G401.6 (cell line): ENCODE results near the gene PARP16.
"Not testable (repeated sequence)": the region's sequence is repeated elsewhere in the genome, so short reads cannot be mapped to it uniquely, and the experiment has no call there.

Experiments used
- FAIRE-seq: peaks from 2 replicates; lab custom pipeline; 2012; peaks lifted over from hg19 to GRCh38; lab: Jason Lieb, UNC

Gene PARP16

DNA sequence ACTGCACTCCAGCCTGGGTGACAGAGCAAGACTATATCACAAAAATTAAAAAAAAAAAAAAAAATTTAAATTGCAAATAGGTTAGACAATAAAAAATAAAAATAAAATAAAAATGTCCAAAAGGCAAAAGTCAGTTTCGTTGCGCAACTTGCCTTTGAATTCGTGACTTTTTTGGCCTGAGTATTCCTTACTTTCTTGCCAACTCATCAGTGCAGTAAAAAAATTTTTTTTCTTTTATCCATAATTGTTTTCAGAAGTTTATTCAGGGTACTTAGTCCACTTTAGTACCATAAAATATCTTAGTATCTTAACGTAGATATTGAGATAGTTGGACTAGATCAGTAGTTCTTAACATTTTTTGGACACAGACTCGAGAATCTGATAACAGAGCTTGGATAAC lies 53.0 kb downstream of the PARP16 start:
- FAIRE-seq = no peak

DNA sequence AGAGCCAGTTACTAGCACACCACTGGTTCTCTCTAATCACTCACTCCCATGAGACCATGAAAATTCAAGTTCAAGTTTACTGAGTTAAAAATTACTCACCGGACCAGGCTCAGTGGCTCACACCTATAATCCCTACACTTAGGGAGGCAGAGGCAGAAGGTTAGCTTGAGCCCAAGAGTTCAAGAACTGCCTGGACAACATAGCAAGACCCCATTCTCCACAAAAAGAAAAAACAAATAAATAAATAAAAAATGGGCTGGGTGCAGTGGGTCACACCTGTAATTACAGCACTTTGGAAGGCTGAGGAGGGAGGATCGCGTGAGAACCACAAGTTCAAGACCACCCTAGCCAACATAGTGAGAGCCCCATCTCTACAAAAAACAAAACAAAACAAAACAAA lies 54.2 kb downstream of the PARP16 start:
- FAIRE-seq = no peak

DNA sequence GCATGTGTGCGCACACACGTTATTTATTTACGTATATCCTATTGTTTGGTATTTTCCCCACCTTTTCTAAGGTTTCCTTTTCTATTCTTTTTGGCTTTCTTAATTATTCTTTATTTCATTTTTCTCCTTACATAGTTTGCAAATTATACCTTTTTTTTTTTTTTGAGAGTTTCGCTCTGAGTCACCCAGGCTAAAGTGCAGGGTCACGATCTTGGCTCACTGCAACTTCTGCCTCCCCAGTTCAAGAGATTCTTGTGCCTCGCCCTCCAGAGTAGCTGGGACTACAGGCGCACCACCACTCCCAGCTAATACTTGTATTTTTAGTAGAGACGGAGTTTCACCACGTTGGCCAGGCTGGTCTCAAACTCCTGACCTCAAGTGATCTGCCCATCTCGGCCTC lies 55.4 kb downstream of the PARP16 start:
- no peak for FAIRE-seq

DNA sequence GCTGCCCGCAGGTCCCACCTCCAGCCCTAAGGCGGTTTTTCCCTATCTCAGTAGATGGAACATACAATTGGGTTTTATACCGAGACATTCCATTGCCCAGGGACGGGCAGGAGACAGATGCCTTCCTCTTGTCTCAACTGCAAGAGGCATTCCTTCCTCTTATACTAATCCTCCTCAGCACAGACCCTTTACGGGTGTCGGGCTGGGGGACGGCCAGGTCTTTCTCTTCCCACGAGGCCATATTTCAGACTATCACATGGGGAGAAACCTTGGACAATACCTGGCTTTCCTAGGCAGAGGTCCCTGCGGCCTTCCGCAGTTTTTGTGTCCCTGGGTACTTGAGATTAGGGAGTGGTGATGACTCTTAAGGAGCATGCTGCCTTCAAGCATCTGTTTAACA lies 59.8 kb downstream of the PARP16 start:
- not testable (repeated sequence) for FAIRE-seq

DNA sequence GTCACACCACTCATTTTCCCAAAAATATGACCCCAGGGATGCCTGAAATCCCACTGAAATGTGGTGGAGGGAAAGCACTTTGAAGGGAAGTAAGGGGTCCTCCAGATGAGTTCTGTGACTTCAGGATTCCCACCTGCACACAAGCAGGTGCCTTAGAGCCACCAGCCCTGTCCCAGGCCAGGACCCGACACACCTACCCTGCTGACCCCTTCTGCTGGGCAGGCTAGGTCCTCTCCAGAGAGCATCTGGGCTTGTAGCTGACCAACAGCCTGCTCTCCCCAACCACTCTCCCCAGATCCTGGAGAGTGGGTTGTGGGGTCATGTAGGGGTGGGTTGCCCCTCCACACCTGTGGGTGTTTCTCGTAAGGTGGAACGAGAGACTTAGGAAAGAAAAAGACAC lies 60.5 kb downstream of the PARP16 start:
- FAIRE-seq = no peak

DNA sequence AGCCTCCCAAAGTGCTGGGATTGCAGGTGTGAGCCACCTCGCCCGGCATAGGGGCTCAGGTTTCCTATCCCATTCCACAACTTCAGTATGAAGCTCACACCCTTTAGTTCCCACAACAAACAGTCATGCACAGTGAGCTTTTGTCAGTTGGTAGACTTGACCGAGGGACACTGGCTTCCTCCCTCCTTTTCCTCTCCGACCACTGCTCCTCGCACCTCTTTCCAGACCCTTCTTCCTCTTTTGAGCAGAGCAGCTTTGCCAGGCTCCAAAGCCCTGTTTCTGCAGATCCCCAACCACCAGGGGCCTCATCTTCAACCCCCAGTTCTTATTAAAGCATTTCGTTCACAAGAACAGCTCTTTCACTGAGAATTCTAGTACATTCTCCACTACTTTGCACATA lies 62.7 kb downstream of the PARP16 start:
- no peak for FAIRE-seq

DNA sequence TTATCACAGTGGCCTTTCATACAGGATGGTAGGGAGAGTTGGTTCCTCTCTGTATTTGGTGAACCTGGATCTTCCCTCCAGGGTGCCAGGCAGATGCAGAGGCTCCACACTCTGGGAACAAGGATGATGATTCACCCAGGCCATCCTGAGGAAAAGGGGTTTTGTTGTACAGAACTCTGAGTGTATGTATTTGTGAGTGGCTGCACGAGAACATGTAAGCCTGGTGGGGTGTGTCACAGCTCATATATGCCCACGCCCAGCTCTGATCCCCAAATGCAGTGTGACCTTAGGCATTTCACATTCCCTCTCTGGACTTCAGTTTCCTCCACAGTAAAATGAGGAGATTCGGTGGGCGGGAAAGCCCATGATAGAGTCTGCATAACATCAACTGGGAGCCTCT lies 63.8 kb downstream of the PARP16 start:
- FAIRE-seq = no peak

DNA sequence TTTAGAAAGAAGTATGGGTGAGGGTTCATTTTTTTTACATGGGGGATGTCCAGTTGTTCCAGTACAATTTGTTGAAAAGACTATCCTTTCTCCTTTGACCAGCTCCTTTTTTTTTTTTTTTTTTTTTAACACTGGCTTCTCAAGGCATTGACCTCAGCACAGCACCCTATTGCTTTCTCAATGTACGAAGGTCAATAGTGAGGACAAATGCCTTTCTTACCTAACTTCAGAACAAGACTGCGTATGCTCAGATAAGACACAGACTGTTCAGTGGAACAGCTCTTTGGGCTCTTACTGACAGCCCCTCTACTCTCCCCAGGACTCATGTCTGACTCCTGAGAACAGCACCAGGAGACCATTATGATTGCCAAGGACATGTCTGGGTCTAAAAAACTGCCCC lies 65.0 kb downstream of the PARP16 start:
- FAIRE-seq = no peak

DNA sequence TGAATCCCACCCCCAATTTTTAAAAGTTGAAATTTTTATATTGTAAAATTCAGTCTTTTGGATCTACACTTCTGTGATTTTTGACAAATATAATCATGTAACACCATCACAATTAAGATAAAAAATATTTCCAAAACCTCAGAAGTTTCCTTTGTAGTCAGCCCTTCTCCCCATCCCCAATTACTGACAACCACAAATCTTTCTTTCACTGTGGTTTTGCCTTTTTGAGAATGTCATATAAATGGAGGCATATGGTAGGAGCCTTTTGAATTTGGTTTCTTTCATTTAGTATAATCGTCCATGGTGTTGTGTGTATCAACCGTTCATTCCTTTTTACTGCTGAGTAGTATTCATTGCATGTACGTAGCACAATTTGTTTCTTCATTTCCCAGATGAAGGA lies 67.5 kb downstream of the PARP16 start:
- FAIRE-seq = no peak

DNA sequence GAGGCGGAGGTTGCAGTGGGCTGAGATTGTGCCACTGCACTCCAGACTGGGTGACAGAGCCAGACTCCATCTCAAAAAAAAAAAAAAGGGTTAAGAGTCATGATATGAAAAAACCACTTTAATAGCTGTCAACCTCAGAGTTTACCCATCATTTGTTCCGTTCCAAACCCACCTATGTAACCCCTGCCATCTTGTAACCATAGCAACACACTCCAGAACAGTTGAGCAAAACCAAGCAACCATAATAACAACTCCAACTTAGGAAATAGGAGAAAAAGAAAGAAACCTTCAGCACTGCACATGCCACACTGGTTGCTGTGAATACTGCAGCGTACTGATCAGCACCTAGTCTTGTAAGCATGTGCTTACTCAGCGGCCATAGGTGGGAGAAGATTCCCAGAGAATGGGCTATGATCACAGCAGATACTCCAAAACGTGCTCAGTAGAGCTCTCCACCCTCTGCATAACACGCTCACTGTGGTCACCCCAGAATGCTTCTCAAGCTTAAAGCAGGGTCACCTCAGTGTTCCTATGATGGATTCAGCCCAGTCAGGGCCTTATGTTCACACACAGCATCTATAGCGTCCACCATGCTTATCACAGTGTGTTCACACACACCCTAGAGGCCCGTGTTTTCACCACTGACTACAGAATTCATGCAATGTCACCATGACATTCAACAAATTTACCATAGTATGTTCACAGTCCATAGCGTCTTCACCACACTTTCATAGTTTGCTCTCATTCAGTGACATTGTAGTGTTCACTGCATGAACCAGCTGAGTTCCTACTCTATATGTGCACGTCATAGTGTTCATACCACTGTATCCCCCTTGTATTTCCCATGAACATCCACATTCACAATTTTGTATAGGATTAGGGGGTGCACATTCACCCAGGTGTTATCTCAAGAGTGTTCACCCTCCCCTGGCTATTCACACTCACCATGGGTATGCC lies 68.9 kb downstream of the PARP16 start:
- FAIRE-seq = no peak

DNA sequence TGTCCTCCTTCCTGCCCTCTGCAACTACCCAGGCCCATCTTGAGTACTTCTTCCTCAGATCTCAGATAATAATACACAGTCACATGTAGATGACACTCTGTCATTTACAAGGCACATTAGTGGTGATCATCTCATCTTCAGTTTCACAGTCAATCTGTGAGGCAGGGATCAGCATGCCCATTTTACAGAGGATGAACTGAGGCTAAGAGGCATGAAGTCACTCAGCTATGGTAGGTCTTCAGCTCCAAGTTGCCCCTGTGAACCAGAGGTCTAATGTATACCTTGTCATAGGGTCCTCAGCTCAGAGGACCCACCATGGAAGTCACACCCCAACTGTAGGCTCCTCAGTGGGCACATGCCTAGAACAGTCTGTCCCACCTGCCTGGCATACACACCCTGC lies 71.2 kb downstream of the PARP16 start:
- FAIRE-seq = no peak

DNA sequence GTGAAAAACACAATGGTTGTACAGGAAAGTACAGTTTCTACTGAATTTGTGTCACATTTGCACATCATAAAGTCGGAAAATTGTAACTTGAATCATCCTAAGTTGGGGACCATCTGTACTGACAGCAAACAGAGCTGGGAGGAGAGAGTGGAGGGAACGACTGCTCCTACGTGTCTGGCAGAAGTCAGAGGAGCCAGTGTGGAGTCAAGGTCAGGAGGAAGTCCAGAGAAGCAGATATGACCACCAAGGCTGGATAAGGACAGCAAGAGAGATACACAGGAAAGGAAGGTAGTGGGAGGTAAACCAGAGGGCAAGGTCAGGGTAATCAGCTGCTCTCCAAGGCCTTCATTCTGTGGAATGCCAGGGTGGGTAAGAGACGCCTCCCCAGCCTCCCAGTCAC lies 72.7 kb downstream of the PARP16 start:
- FAIRE-seq = no peak

DNA sequence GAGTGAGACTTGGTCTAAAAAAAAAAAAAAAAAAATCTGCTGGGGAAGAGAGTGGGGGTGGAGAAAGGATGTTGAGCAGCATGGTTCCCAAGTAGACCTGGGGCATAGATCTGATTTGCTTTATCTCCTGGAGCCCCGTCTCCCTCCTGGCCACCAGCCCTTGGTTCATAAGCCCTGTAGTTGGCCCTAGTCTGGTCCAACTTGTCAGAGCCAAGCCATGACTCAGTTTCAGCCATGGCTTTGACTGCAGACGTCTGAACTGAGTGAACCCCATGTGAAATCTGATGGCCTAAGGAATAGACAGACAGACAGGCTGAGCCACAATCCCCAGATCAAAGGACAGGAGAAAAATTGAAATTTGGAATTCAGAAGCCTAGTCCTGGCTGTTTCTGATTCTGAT lies 73.4 kb downstream of the PARP16 start:
- no peak for FAIRE-seq

DNA sequence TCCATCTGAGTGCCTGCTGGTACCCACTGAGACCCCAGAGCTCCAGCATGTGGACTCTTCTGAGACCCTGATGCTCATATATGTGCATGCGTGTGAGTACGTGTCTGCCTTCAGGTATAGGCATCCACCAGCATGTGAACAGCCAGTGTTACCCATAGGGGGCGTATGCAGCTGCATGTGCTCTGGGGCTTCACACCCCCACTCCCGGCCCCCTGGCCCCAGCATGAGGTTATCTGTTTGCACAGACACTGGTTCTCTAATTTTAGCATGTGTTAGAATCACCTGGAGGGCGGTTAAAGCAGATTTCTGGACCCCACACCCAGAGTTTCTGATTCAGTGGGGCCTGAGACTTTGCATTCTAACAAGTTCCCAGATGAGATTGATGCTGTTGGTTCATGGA lies 74.6 kb downstream of the PARP16 start:
- FAIRE-seq = no peak

DNA sequence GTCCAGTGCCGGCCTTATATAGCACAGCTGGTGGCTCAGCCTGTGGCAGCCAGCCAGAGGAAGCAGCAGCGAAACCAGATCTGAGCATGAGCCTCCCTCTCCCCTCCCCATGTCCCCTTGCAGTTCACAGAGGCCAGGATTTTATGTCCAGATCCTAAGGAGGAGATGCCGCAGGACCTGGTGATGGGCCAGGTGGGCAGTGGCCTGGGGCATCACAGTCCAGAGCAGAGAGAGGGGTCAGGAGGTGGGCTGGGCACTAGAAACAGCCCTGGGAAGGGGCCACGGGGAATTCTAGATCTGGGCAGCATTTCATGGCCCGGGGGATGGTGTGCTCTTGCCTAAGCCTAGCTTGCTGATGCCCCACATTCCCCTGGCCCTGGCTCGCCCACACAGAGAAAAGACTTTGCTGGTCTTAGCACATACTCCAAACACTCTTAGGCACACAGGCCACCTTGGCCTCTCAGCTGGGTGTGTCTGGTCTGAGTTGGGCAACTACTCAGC lies 75.2 kb downstream of the PARP16 start:
- FAIRE-seq = no peak

DNA sequence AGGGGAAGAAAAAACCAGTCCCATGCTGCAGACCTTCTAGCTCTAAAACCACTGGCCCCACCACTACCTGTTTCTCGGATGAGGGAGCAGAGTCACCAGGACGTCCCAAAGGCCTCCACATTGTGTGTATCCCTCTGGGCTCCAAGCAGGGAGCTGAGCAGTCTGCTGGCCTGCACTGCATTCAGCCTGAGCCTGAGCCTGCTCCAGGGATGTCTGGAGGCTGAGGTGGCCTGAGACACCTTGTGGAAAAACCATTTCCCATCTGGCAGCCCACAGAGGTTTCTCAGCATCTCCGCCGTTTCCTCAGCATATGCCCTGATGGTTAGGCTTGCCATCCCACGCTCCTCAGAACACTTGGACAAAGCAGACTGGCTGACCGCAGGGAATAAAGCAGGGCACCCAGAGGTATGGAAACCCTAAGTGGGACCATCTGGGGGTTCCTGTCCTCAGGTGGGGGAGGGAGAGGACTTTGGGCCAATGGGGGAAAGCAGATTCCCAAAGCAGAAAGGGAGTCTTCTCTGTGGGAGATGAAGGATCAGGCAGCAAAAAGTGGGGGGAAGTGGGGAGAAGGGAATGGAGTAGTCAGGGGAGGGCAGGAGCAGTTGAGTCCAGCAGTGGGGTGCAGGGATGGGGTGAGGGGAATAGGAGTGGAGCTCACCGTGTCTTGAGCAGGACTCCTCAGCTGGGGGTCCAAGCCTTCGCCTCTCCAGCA lies 75.8 kb downstream of the PARP16 start, which contains the start of gene CILP:
Gene CILP (minus strand): TSS at position 704 of the 712 bp plus-strand sequence. CDS start 1,718 bp downstream, outside the sequence.
- no peak for FAIRE-seq

DNA sequence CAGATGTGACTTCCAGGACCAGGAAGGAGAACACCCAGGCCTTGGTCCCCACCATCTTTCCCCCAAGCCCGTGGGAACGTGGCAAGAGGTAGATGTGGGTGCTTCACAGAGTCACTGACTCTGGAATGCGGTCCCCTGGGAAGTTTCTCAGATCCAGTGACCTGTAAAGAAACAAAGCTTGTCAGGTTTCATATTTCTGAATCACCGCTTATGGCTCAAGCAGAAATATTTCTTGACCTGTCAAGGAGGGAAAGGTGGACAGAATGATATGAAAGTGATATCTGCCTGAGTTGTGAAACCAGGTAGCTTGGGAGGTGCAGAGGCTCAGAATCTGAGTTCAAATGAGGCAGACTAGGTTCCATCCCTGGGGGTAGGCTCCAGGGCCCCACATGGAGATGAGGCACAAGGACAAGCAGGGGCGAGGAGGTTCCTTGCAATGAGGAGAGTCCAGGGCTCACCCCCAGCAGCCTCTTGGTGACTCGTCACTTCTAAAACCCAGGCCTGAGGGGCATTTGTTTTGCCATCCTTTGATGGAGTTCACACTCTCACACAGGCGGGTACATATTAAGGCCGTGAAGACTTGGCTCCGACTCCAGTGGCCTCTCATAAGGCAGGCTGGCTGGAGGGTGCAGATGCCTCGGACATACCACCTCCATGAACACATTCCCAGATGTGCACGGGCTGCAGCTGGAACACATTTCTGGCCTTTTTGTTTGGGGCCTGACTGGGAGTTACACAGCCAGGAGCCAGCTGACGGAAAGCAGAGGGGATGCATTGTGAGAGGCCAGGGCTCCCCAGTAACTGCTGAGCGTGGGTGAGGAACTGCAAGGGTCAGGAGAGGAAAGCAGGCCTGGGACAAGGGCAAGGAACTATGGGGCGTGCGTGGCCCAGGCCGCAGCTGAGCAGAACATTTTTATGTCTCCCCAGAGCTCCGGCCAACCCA lies 76.7 kb downstream of the PARP16 start:
- FAIRE-seq = no peak

DNA sequence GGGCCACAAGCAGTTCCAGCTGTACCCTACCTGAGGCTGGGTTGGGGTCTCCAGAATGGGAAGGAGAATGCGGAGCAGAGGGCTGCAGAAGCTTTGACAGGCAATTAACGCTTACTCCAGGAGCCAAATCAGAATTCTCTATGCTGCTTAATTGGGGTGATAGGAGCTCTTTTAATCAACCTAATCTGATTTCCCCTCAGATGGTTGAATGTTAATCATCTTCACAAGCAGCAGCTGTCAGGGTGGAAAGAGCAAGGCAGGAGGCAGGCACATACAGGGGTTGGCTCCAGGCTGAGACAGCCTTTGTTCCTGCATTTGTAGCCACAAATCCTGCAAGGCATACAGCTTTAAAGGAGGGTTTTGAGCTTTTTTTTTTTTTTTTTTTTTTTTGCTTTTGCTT lies 78.0 kb downstream of the PARP16 start:
- FAIRE-seq = no peak
